ENCODE results near the gene KCNA5. TPM values are rescaled to one million over a fixed set of nuclear protein-coding genes. Genes with fewer than 3 reads are reported as not detected.

The KCNA5 gene
- total and polyA plus RNA-seq, 2 of the 4 experiments (the other 2 are of a cell fraction) = not detected

GRCh38 chr12:5039815-5040214 lies 3.9 kb upstream of the KCNA5 start:
- no peak overlapping the region for H3K18ac ChIP-seq (ENCODE audit: low read depth, low read length)
- CTCF ChIA-PET = interaction anchor here (0.5 kb wide), 1 partner anchor 167 kb away, joined by 4 read pairs; no protein-coding TSS in a partner anchor
- POLR2A ChIA-PET (ENCODE audit: unreplicated experiment) = no interaction called here

More at GRCh38 chr12:5039815-5040214, 3.9 kb upstream of the KCNA5 start:
- Histone ChIP-seq H4K5ac (ENCODE audit: low read depth, low read length) (no peak overlapping the region), H3K27me3 (ENCODE audit: control insufficient read depth, insufficient read depth, low read length) (peaks cover 56% of the 10 kb centered on the region), H3K4me2 (ENCODE audit: low read depth, low read length) (no peak overlapping the region), H3K27ac (ENCODE audit: insufficient read depth, low read length) (no peak overlapping the region), H2BK20ac (ENCODE audit: low read depth, low read length) (no peak overlapping the region), H3K23ac (ENCODE audit: low read depth, low read length) (no peak overlapping the region), H3K9me3 (ENCODE audit: control insufficient read depth, insufficient read depth, low read length) (no peaks in the 10 kb centered on the region), H3K9ac (ENCODE audit: low read depth, low read length) (no peak overlapping the region), H3K4me3 (ENCODE audit: insufficient read depth, low read depth, low read length) (no peak overlapping the region), H2AFZ (replicated peaks; ENCODE audit: low read length, poor library complexity) (no peak overlapping the region), H3K4ac (ENCODE audit: low read depth, low read length) (no peak overlapping the region), H3K56ac (ENCODE audit: extremely low read depth, insufficient read depth, low read length) (no peak overlapping the region), H4K8ac (ENCODE audit: low read depth in 2 of 2, low read length in 2 of 2) (no peak overlapping the region), H3K9me1 (ENCODE audit: insufficient read depth, low read length) (no peaks in the 10 kb centered on the region), H3K79me1 (ENCODE audit: low read depth in 1 of 2, low read length in 2 of 2) (no peaks in the 10 kb centered on the region), H2AK9ac (replicated peaks; ENCODE audit: low read depth, low read length, poor library complexity) (no peak overlapping the region), H2BK15ac (ENCODE audit: low read depth, low read length) (no peak overlapping the region), H3K14ac (replicated peaks; ENCODE audit: low read depth, low read length) (no peak overlapping the region), H3K36me3 (ENCODE audit: control insufficient read depth, insufficient read depth, low read length) (no peaks in the 10 kb centered on the region), H2AK5ac (ENCODE audit: low read depth, low read length) (no peak overlapping the region), H3K4me1 (ENCODE audit: control insufficient read depth, insufficient read depth, low read length) (no peaks in the 10 kb centered on the region), H4K91ac (ENCODE audit: insufficient read depth, low read depth, low read length) (no peak overlapping the region), H2BK5ac (ENCODE audit: low read depth, low read length, poor library complexity, severe bottlenecking) (no peak overlapping the region), H2BK120ac (ENCODE audit: low read depth, low read length) (no peak overlapping the region), H4K20me1 (ENCODE audit: insufficient read depth, low read length) (no peaks in the 10 kb centered on the region)
- WGBS, 2 experiments (ENCODE audit: extremely low coverage in 2 of 2, insufficient read length in 1 of 2) = 40% methylated on average over 1 of the region's 3 CpGs; no CpG with 5 or more reads in 1 of the 2 experiments
- in situ Hi-C loops (cut with MboI; ENCODE audit: low sequenced_read_pairs) = no loop called here
- TF ChIP-seq RCOR1 (IDR thresholded peaks at IDR 0.05; ENCODE audit: insufficient replicate concordance, low read length) (no peak), SMC3 (IDR thresholded peaks at IDR 0.05; ENCODE audit: low read depth, low read length) (no peak)
- dilution Hi-C loops (cut with HindIII; ENCODE audit: low sequenced_read_pairs, unreplicated experiment) = no loop called here
- intact Hi-C loops (cut with micrococcal nuclease) = no loop called here
- no peak for ATAC-seq (ENCODE audit: low read depth)
- no TSS peak for BruUV-seq (replicated peaks)
- no peak for DNase-seq
